ENCODE results near the gene TMPRSS13. TPM values are rescaled to one million over a fixed set of nuclear protein-coding genes. Genes with fewer than 3 reads are reported as not detected.
"Not testable (repeated sequence)": the region's sequence is repeated elsewhere in the genome, so short reads cannot be mapped to it uniquely, and the experiment has no call there.

Gene TMPRSS13
- total and polyA plus RNA-seq, 8 donors: 1.4 to 8.2 (median 2.3) TPM

GRCh38 chr11:117950301-117950700 is 21.1 kb upstream of the TMPRSS13 start:
- Histone ChIP-seq H3K4me3 (no peak overlapping the region), H3K27ac (no peak overlapping the region), H3K27me3 (no peaks in the 10 kb centered on the region), H3K9me3 (no peaks in the 10 kb centered on the region), H3K36me3 (no peaks in the 10 kb centered on the region), H3K4me1 (peaks cover 0 to 4% (median 0%) of the 10 kb centered on the region in 3 donors)
- DNase-seq: no peak
- TF ChIP-seq CTCF (IDR thresholded peaks at IDR 0.05): no peak
- intact Hi-C loops (cut with DNase I): loop anchor here in 2 of 3 donors (5.0 to 10.0 kb wide), 2 partner anchors 104 to 108 kb away; no protein-coding TSS in a partner anchor
- WGBS, 2 donors: 15 to 17% methylated on average over 5 of the region's 5 CpGs
- no peak for FAIRE-seq
- ATAC-seq: no peak

- intact Hi-C loops (cut with DNase I): loop anchor here in 1 of 3 donors (5.0 kb wide), 1 partner anchor 107 kb away; no protein-coding TSS in a partner anchor
- TF ChIP-seq CTCF (IDR thresholded peaks at IDR 0.05): no peak
- WGBS, 2 donors: 49 to 61% methylated on average over 6 of the region's 6 CpGs
- Histone ChIP-seq H3K4me1 (peaks cover 0 to 4% (median 0%) of the 10 kb centered on the region in 3 donors), H3K36me3 (no peaks in the 10 kb centered on the region), H3K27ac (no peak overlapping the region), H3K9me3 (no peaks in the 10 kb centered on the region), H3K4me3 (no peak overlapping the region), H3K27me3 (no peaks in the 10 kb centered on the region)
- FAIRE-seq: no peak
- no peak for DNase-seq
- ATAC-seq: no peak
Observed at GRCh38 chr11:117949062-117949461, 19.9 kb upstream of the TMPRSS13 start.

- FAIRE-seq, H3K9me3 ChIP-seq, H3K36me3 ChIP-seq, DNase-seq, H3K4me3 ChIP-seq, H3K27me3 ChIP-seq, ATAC-seq, H3K4me1 ChIP-seq, H3K27ac ChIP-seq: not testable (repeated sequence)
- WGBS, 2 donors: 72 to 78% methylated on average over 11 of the region's 11 CpGs
- intact Hi-C loops (cut with DNase I): loop anchor here in 1 of 3 donors (5.0 kb wide), 1 partner anchor 106 kb away; no protein-coding TSS in a partner anchor
Observed at GRCh38 chr11:117948466-117948865, 19.3 kb upstream of the TMPRSS13 start.

GRCh38 chr11:117947751-117948150 is 18.5 kb upstream of the TMPRSS13 start:
- H3K36me3 ChIP-seq, H3K9me3 ChIP-seq, H3K4me3 ChIP-seq, H3K27me3 ChIP-seq, FAIRE-seq, DNase-seq, ATAC-seq, H3K4me1 ChIP-seq, H3K27ac ChIP-seq: not testable (repeated sequence)
- intact Hi-C loops (cut with DNase I): loop anchor here in 1 of 3 donors (5.0 kb wide), 1 partner anchor 105 kb away; no protein-coding TSS in a partner anchor
- WGBS, 2 donors: 49 to 59% methylated on average over 10 of the region's 10 CpGs

GRCh38 chr11:117946842-117947526 is 17.8 kb upstream of the TMPRSS13 start:
- FAIRE-seq (no peak), ATAC-seq (peak; percentile 96 to 99 (median 98)), DNase-seq (peak; percentile 76 to 99 (median 91))
- H3K4me1 ChIP-seq: no peaks in the 10 kb centered on the region
- TF ChIP-seq CTCF (IDR thresholded peaks at IDR 0.05): peak; percentile 96 to 97 (median 96)
- intact Hi-C loops (cut with DNase I): loop anchor here in 1 of 3 donors (5.0 kb wide), 1 partner anchor 105 kb away; no protein-coding TSS in a partner anchor
- H3K4me3 ChIP-seq: no peak overlapping the region
- 38 to 44% methylated on average over 7 of the region's 7 CpGs for WGBS, 2 donors
- no peak overlapping the region for H3K27ac ChIP-seq
- no peaks in the 10 kb centered on the region for H3K36me3 ChIP-seq
- no peaks in the 10 kb centered on the region for H3K9me3 ChIP-seq
- no peaks in the 10 kb centered on the region for H3K27me3 ChIP-seq
